NT2/D1 (cell line): ENCODE data around the gene RBM47.

ENCODE experiments used
- YY1 ChIP-seq: IDR thresholded peaks from 2 replicates; pipeline ENCODE4 v1.6.1; 2011; ENCODE audit not compliant: insufficient read length, insufficient read depth
- ZNF274 ChIP-seq: IDR thresholded peaks from 2 replicates; pipeline ENCODE4 v1.6.1; 2011; ENCODE audit warnings: mild to moderate bottlenecking, low read depth, low read length

DNA sequence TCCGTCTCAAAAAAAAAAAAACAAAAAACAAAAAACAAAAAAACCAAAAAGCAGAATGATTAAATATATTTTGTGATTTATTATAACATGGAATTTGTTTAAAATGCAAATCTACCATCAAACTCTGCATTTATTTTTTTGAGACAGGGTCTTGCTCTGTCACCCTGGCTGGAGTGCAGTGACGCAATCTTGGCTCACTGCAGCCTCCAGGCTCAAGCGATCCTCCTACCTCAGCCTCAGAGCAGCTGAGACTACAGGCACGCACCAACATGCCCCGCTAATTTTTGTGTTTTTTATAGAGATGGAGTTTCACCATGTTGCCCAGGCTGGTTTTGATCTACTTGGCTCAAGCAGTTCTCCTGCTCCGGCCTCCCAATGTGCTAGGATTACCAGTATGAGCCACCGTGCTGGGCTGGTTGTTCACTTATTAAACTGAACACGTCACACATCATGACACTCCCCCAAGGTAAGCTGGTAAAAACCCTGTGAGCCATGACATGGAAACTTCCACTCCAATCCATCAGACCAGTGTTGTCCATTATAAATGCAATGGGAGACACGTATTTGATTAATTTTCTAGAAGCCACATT is 45.7 kb downstream of the RBM47 start:
- no peak for TF ChIP-seq ZNF274
- no peak for TF ChIP-seq YY1
